DND-41 (cell line): ENCODE data around the gene MEA1.

ENCODE experiments used
- CTCF ChIP-seq: IDR thresholded peaks from 2 replicates; pipeline ENCODE4 v1.5.1; 2012; ENCODE audit warnings: borderline replicate concordance, low read length, moderate library complexity, mild to moderate bottlenecking; ENCODE audit not compliant: poor library complexity, severe bottlenecking; ENCODE audit errors: extremely low read depth
- EZH2 ChIP-seq: IDR thresholded peaks from 3 replicates; pipeline ENCODE4 v1.6.1; 2012; ENCODE audit warnings: borderline replicate concordance, low read depth, mild to moderate bottlenecking, moderate library complexity, low read length, inconsistent platforms; ENCODE audit not compliant: severe bottlenecking

- TF ChIP-seq EZH2: no peak
- no peak for TF ChIP-seq CTCF
Observed at GRCh38 chr6:42984001-42984923, 29.5 kb downstream of the MEA1 start, which contains the start of gene PPP2R5D.
